GM18498 (cell line): ENCODE data around the gene CCDC102A.
A peak's percentile ranks its signal among the peaks of the same experiment; 100 is the strongest.
"Not testable (repeated sequence)": the region's sequence is repeated elsewhere in the genome, so short reads cannot be mapped to it uniquely, and the experiment has no call there.

Experiments used
- ATAC-seq: cut with Tn5 transposase; IDR thresholded peaks from one replicate; pipeline ENCODE4 v1.9.1; 2021; ENCODE audit warnings: mild to moderate bottlenecking, moderate library complexity; ENCODE audit not compliant: unreplicated experiment

Gene CCDC102A

DNA sequence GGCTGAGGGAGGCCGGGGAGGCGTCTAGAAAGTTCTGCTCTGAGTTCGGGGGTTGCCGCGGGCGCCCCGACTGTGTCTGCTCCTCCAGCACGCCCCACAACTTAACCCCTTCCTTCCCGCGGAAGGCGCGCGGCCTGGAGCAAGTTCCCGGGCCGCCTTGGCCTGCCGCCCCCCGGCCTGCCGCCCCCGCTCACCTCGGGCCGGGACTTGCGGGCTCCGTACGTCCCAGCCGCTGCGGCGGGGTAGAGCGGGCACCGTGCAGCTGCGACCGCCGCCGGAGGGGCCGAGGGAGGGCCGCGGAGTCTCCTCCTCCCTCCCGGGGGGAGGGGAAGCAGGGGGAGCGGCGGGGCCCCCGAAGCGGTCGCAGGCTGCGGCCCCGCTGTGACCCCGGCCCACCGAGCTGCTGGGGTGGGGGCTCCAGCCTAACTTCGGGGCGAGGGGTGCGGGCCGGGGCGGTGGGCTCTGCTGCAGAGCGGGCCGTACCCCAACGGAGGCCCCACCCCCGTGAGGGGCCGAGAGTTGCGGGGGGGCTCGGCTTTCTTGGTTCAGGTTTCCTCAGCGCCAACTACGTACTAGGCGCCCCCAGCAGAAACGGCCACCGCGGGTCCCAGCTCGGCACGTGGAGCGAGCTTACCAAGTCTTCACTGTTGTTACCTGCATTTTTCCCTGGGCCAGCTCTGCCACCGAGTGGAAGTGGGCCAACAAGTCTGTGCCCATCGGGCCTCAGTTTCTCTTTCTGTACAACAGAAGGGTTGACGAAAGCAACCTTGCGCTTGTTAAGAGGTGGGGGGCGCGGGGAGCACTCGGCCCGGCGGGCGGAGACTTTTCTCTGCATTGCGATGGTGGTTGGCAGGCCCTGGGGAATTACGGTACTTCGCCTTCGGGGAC is at the start of gene CCDC102A:
CCDC102A (minus strand) TSS at position 266 of the 888 bp plus-strand sequence. CDS start 7,394 bp downstream, outside the sequence.
- peak; percentile 30 for ATAC-seq

DNA sequence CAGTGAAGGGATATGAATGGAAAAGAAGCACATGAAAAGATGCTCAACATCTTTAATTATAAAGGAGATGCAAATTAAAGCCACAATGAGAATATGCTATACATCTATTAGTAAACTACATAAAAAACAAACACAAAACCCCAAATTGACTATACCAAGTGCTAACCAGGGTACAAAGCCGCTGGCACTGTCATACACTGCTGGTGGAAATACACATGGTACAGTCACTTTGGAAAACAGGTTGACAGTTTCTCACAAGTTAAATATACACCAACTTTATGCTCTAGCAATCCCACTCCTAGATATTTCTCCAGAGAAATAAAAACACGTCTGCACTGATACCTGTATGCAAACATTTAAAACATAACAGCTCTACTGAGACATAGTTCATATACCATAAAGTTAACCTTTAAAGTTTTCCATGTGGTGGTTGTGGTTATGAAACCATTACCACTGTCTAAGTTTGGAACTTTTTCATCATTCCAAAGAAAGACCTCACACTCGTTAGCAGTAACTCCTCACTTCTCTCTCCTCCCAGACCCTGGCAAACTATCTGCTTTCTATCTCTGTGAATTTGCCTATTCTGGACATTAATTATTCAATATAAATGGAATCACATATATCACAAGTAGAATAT is 48.8 kb upstream of the CCDC102A start:
- no peak for ATAC-seq

DNA sequence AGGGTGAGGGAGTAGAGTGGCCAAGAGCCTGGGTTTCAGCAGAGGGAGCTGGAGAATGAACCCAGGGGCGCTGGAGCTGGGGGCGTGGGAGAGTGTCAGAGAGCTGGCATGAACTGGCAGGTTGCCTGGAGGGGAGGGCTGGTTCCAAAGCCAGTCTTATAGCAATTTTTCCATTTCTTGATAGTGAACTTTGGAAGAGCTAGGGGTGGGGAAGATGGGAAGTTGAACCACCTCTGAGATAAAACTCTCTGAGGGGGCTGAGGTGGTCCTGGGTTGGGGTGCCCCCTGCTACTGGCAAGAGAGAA is 42.9 kb upstream of the CCDC102A start:
- ATAC-seq: no peak

DNA sequence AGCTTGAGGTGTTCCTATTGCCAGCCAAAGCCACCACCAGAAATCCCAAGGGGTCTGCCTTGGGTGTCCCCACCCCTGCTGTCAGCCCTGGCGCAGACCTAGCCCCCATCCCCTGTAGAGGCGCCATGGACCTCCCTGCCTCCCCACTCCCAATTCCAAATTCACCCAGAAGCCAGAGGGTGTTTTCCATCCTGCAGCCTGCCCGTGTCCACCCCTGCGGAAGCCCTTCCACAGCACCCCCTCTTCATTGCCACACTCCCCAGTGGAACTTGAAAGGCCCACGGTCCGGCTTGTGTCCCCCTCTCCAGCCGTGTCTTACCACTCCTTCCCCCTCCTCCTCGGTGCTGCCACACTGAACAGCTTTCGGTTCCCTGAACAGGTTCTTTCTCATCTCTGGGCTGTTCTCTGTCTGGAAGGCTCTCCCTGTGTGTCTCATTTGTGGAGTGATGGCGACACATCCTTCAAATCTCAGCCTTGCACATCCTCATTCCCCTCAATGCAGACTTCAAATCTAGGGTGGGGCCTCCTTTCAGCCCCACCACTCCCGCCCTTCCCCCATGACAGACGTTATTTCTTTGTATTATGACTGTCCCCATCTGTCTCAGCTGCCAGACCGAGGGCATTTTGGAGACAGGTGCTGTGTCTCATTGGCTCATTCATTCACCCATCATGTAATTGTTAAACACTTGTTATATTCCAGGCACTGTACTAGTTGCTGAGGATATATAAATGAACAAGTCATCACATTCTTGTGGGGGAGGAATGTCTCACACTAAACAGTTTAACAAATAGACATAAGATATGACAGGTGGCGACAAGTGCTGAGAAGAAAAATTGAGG is 42.4 kb upstream of the CCDC102A start:
- no peak for ATAC-seq

DNA sequence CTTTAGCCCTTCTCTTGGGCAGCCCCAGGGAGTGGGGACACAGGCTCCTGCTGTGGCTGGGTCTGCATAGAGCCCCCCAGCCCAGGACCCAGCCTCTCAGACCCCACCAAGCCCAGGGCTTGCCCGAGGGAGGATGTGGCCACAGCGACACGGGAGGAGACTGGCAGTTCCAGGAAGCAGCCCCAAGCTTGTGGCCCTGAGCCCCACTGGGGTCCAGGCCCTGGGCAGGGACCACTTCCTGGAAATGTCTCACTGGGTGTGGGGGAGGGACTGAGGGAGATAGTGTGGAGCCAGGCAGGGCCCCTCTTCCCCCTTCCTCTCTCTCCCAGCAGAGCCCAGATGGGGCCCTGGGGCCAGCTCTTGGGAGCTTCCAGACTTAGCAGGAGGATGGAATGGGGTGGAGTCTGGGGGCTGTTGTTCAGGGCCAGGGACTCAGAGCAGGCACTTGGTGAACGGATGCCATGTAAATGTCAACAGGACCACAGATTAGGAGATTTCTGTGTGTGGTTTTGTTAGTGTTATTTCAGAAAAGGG is 41.4 kb upstream of the CCDC102A start:
- ATAC-seq: no peak

DNA sequence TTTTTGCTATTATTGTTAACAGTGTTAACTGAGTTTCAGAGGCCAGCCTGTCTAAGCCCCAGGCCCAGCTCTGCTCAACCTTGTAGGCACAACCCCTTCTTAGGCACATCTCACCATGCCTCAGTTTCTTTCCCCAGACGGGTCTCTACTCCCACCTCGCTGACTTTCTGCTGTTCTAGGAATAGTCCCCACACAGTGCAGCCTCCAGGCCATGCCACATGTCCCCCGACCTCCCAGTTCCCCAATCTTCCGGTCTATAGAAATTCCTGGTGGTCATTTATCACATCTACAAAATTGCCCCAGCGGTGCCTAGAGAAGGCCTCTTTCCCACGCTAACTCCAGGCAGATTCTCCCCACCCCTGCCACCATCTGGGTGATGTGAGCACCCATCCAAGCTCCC is 40.8 kb upstream of the CCDC102A start:
- no peak for ATAC-seq

DNA sequence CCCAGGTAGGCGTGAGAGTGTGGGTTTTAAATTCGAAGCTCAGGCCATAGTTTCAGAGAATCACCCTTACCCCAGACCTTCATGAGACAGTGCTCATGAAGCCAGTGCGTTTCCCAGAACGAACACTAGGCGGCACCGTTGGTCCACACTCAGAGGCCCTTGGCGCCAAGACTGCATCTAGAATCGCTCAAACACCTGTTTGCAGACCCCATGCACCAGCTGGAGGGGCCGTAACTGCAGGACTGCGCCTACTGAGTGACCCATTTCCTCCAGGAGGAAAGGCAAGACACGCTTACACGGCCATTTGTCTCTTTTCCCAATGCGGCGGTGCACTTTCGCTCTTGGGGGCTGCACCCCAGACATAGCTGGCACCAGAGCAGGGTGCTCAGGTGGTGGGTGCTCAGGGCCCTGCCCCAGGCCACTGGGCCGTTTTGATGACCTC is 40.1 kb upstream of the CCDC102A start:
- ATAC-seq: peak; percentile 71

DNA sequence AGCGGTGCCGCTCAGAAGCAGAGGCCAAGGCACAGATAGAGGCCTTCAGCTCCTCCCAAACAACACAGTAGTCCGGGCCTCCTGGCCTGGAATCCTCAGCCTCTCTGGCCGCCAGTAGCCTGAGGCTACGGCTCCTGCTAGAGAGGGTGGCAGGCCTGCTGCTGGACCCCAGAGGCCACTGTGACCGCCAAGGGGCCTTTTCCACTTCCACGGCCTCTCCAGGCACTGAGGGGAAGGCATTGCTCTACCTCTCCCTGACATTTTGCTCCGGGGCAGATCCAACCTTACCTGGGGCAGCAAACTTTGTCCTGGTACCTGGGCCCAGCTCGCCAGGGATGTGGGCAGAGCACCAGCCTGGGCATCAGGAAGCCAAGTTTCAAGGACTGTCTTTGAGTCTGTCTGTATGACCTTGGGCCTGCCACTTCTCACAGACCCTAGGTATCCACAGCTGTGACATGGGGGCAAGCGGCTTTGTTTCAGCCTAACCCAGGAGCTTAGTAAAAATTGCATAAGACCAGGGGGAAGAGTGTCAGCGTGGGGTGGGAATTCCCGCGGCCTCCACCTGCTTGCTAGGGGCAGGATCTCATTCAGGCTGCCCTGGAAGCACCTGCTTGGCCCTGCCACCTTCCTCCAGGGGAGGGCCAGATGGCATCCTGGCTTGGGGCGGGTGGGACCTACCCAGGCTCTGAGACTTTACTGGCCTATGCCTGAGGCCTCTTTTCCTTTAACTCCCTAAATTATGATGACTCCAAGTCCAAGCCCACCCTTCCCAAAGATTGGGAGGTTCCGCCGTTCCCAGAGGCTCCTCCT is 39.3 kb upstream of the CCDC102A start:
- ATAC-seq: no peak

DNA sequence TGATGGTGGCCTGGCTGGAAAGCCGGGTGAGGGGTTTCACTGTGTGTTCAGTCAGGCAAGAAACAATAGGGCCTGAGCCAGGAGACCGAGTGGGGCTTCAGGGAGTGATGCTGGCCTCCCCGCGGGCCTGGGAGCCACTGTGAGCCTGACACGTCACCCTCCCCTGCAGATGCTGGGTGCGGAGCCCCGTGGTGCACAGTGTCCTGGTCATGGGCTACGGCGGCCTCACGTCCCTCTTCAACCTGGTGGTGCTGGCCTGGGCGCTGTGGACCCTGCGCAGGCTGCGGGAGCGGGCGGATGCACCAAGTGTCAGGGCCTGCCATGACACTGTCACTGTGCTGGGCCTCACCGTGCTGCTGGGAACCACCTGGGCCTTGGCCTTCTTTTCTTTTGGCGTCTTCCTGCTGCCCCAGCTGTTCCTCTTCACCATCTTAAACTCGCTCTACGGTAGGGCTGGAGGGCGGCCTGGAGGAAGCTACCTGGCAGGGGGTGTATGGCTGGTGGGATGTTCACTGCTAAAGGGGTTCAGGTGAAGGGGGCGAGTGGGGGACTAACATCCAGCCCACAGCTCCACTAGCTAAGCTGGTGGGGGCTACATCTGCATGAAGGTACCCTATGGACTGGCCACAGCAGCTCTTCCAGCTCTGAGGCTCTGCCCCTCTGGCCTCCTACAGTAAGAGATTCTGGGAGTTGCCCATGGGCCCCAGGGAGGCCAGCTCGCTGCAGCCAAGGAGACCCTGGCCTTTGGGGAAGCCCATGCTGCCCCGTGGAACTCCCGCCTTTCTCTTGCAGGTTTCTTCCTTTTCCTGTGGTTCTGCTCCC is 38.5 kb upstream of the CCDC102A start:
- no peak for ATAC-seq

DNA sequence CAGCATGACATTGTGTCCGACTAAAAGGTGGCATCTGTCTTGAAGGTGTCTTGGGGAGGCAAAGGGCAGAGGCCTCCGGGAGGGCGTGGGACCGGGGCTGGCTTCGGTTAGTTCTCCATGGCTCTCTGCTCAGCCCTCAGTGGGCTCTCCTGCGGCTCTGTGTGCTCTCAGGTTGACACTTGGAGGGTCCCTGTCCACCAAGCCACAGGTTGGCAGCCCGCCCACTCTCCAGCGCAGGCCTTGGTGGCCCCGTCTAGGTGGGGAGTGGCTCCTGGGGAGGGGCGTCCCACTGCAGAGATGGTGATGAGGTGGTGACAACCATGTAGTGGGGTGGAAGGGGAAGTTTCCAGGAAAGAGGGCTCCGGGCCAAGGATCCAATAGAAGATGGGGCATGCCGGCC is 37.7 kb upstream of the CCDC102A start:
- ATAC-seq: no peak

DNA sequence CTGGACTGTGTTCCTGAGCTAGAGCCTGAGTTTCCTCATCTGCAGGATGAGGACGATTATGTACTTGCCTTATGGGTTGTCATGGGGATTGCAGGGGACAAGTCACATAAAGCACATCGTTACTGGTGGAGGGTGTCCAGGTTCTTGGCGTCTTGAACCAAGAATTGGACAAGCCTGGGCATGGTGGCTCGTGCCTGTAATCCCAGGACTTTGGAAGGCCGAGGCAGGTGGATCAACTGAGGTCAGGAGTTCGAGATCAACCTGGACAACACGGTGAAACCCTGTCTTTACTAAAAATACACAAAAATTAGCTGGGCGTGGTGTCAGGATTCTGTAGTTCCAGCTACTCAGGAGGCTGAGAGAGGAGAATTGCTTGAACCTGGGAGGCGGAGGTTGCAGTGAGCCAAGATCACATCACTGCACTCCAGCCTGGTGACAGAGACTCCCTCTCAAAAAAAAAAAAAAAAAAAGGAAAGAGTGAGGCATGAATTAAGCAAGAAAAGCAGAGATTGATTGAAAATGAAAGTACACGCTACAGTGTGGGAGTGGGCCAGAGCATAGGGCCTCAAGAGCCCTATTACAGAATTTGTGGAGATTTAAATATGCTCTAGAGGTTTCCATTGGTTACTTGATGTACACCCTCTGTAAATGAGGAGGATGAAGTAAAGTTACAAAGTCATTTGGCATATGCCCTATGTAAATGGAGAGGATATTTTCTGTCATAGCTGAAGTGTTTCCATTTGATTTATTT is 36.8 kb upstream of the CCDC102A start:
- no peak for ATAC-seq

DNA sequence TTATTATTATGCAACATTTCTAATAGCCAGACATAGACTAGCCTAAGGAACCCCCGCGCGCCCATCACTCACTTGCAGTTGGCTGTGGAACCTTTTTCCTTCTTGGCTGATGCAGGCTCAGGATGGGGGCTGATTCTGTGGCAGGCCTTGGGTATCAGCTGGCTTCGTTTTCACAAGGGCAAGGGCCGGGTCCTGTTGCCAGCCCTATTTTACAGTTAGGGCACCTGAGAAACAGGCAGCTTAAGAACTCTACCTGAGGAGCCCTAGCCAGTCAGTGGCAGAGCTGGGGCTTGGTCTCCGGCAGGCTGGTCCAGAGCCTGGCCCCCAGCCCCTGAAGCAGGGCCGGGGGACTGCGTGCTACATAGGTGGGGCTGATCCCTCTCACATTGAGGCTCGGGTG is 34.7 kb upstream of the CCDC102A start:
- no peak for ATAC-seq

DNA sequence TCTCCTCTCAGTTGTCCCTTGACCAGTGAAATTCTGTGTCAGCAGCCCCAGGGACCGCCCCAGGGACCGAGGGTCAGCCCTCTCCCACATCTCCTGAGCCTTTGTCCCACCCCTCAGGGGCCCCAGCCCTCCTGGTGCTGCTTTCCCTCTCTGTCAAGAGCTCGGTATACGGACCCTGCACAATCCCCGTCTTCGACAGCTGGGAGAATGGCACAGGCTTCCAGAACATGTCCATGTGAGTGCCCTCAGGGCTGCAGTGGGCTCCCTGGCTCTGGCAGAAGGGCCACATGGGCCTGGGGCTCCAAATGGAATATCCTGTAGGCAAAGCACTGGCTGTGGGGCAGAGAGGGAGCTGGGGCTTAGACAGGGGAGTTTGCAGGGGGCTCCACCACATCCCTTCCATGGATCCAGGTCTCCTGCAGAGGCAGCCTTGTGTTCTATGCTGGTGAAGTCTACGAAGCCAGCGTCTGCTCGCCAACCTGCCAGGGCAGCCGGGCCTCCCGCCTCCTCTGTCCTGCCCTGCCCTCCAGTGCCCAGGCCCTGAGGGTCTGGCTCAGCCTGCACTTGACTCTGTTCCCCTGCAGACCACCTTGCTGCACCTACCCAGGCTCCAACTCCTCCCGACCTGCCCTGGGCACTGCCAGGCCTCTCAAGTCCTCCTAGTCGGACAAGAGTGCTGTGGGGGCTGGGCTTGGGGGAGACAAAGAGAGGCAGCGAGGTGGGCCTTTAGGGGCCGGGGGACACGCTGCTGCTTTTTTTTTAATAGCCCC is 34.1 kb upstream of the CCDC102A start:
- ATAC-seq: no peak

DNA sequence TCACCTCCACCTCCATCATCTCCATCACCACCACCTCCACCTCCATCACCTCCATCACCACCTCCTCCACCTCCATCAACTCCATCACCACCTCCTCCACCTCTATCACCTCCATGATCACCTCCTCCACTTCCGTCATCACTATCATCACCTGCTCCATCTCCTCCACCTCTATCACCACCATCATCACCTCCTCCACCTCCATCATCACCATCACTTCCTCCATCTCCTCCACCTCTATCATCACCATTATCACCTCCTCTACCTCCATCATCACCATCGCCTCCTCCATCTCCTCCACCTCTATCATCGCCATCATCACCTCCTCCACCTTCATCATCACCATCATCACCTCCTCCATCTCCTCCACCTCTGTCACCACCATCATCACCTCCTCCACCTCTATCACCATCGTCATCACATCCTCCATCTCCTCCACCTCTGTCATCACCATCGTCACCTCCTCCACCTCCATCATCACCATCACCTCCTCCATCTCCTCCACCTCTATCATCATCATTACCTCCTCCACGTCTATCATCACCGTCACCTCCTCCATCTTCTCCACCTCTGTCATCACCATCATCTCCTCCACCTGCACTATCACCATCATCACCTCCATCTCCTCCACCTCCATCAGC is 33.1 kb upstream of the CCDC102A start:
- ATAC-seq: no peak

DNA sequence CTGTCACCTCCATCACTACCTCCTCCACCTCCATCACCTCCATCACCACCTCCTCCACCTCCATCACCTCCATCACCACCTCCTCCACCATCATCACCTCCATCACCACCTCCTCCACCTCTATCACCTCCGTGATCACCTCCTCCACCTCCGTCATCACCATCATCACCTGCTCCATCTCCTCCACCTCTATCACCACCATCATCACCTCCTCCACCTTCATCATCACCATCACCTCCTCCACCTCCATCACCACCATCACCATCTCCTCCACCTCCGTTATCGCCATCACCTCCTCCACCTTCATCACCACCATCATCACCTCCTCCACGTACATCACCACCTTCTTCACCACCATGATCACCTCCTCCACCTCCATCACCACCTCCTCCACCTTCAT is 32.4 kb upstream of the CCDC102A start:
- not testable (repeated sequence) for ATAC-seq

DNA sequence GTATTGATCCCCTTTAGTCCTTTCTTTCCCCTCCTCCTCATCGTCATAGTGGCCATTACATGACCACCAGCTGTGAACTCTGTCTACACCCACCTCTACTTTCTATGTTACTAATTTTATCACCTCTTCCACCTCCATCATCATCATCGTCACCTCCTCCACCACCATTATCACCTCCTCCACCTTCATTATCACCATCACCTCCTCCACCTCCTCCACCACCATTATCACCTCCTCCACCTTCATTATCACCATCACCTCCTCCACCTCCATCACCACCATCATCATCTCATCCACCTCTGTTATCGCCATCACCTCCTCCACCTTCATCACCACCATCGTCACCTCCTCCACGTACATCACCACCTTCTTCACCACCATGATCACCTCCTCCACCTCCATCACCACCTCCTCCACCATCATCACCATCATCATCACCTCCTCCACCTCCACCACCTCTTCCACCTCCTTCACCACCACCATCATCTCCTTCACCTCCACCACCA is 31.9 kb upstream of the CCDC102A start:
- ATAC-seq: no peak

DNA sequence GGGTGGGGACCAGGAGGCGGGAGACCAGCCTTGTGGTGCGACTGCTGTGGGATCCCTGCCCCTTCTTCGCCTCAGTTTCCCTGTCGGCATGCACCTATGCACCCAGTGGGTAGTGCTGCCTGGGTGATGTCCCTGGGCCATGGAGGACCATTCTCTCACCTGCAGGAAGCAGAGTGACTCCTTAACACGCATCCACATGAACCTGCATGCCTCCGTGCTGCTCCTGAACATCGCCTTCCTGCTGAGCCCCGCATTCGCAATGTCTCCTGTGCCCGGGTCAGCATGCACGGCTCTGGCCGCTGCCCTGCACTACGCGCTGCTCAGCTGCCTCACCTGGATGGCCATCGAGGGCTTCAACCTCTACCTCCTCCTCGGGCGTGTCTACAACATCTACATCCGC is 31.3 kb upstream of the CCDC102A start:
- ATAC-seq: no peak
